Measurements from ENCODE around the gene NME4.
A peak's percentile ranks its signal among the peaks of the same experiment; 100 is the strongest.

NME4 gene

GRCh38 chr16:364595-365491 lies 32.2 kb upstream of the NME4 start:
- Histone ChIP-seq H3K9me3 (ENCODE audit: control insufficient read depth, insufficient read depth, low read depth, low read length) (no peaks in the 10 kb centered on the region), H3K36me3 (ENCODE audit: control insufficient read depth, insufficient read depth, low read length) (peaks cover 27% of the 10 kb centered on the region), H3K4me3 (ENCODE audit: low read depth, low read length) (no peak overlapping the region), H3K4me1 (ENCODE audit: control insufficient read depth, insufficient read depth, low read length) (peaks cover 6% of the 10 kb centered on the region; the same call in 1 of the 2 replicates), H3K9ac (ENCODE audit: low read length) (no peak overlapping the region), H3K27ac (ENCODE audit: low read depth, low read length) (no peak overlapping the region), H3K27me3 (ENCODE audit: control insufficient read depth, insufficient read depth, low read length) (no peaks in the 10 kb centered on the region)

- no peak overlapping the region for H3K4me3 ChIP-seq (ENCODE audit: low read depth, low read length)
- H3K27ac ChIP-seq (ENCODE audit: low read depth, low read length), result no peak overlapping the region
- H3K4me1 ChIP-seq (ENCODE audit: control insufficient read depth, insufficient read depth, low read length), result peaks cover 12% of the 10 kb centered on the region; the same call in 1 of the 2 replicates
- no peak overlapping the region for H3K9ac ChIP-seq (ENCODE audit: low read length)
- H3K36me3 ChIP-seq (ENCODE audit: control insufficient read depth, insufficient read depth, low read length), result peaks cover 27% of the 10 kb centered on the region
- H3K27me3 ChIP-seq (ENCODE audit: control insufficient read depth, insufficient read depth, low read length), result no peaks in the 10 kb centered on the region
- no peaks in the 10 kb centered on the region for H3K9me3 ChIP-seq (ENCODE audit: control insufficient read depth, insufficient read depth, low read depth, low read length)
Measured at GRCh38 chr16:366476-366875, 30.5 kb upstream of the NME4 start.

- Histone ChIP-seq H3K9ac (ENCODE audit: low read length) (no peak overlapping the region), H3K4me3 (ENCODE audit: low read depth, low read length) (no peak overlapping the region), H3K27ac (ENCODE audit: low read depth, low read length) (no peak overlapping the region), H3K4me1 (ENCODE audit: control insufficient read depth, insufficient read depth, low read length) (peaks cover 12% of the 10 kb centered on the region; the same call in 1 of the 2 replicates), H3K36me3 (ENCODE audit: control insufficient read depth, insufficient read depth, low read length) (peaks cover 37% of the 10 kb centered on the region), H3K9me3 (ENCODE audit: control insufficient read depth, insufficient read depth, low read depth, low read length) (no peaks in the 10 kb centered on the region), H3K27me3 (ENCODE audit: control insufficient read depth, insufficient read depth, low read length) (no peaks in the 10 kb centered on the region)
Measured at GRCh38 chr16:367333-367903, 29.6 kb upstream of the NME4 start.

- Histone ChIP-seq H3K9me3 (ENCODE audit: control insufficient read depth, insufficient read depth, low read depth, low read length) (no peaks in the 10 kb centered on the region), H3K36me3 (ENCODE audit: control insufficient read depth, insufficient read depth, low read length) (peaks cover 48% of the 10 kb centered on the region), H3K4me3 (ENCODE audit: low read depth, low read length) (no peak overlapping the region), H3K9ac (ENCODE audit: low read length) (no peak overlapping the region), H3K27me3 (ENCODE audit: control insufficient read depth, insufficient read depth, low read length) (no peaks in the 10 kb centered on the region), H3K4me1 (ENCODE audit: control insufficient read depth, insufficient read depth, low read length) (peaks cover 12% of the 10 kb centered on the region; the same call in 1 of the 2 replicates), H3K27ac (ENCODE audit: low read depth, low read length) (no peak overlapping the region)
Measured at GRCh38 chr16:368388-369158, 28.4 kb upstream of the NME4 start.

GRCh38 chr16:369275-369865 lies 27.6 kb upstream of the NME4 start:
- H3K9me3 ChIP-seq (ENCODE audit: control insufficient read depth, insufficient read depth, low read depth, low read length), result no peaks in the 10 kb centered on the region
- no peak overlapping the region for H3K27ac ChIP-seq (ENCODE audit: low read depth, low read length)
- peak overlapping the region; percentile 69 for H3K9ac ChIP-seq (ENCODE audit: low read length)
- peak overlapping the region; percentile 65 for H3K4me3 ChIP-seq (ENCODE audit: low read depth, low read length)
- no peaks in the 10 kb centered on the region for H3K27me3 ChIP-seq (ENCODE audit: control insufficient read depth, insufficient read depth, low read length)
- peaks cover 56% of the 10 kb centered on the region for H3K36me3 ChIP-seq (ENCODE audit: control insufficient read depth, insufficient read depth, low read length)
- peaks cover 12% of the 10 kb centered on the region; the same call in 1 of the 2 replicates for H3K4me1 ChIP-seq (ENCODE audit: control insufficient read depth, insufficient read depth, low read length)

GRCh38 chr16:369866-370436 lies 27.0 kb upstream of the NME4 start:
- Histone ChIP-seq H3K27me3 (ENCODE audit: control insufficient read depth, insufficient read depth, low read length) (no peaks in the 10 kb centered on the region), H3K4me3 (ENCODE audit: low read depth, low read length) (peak overlapping the region; percentile 65), H3K27ac (ENCODE audit: low read depth, low read length) (no peak overlapping the region), H3K36me3 (ENCODE audit: control insufficient read depth, insufficient read depth, low read length) (peaks cover 62% of the 10 kb centered on the region), H3K9me3 (ENCODE audit: control insufficient read depth, insufficient read depth, low read depth, low read length) (no peaks in the 10 kb centered on the region), H3K9ac (ENCODE audit: low read length) (peak overlapping the region; percentile 69), H3K4me1 (ENCODE audit: control insufficient read depth, insufficient read depth, low read length) (peaks cover 12% of the 10 kb centered on the region; the same call in 1 of the 2 replicates)

GRCh38 chr16:370443-370842 lies 26.6 kb upstream of the NME4 start, which contains the start of gene MRPL28:
TSS of gene MRPL28 (minus strand) at chr16:370538. CDS start at chr16:370218, 320 bp downstream.
- peak within 1 kb of the TSS; percentile 69 for H3K9ac ChIP-seq (ENCODE audit: low read length)
- no peaks in the 10 kb centered on the region for H3K9me3 ChIP-seq (ENCODE audit: control insufficient read depth, insufficient read depth, low read depth, low read length)
- peak within 1 kb of the TSS; percentile 16; the same call in 1 of the 2 replicates for H3K27ac ChIP-seq (ENCODE audit: low read depth, low read length)
- no peaks in the 10 kb centered on the region for H3K27me3 ChIP-seq (ENCODE audit: control insufficient read depth, insufficient read depth, low read length)
- H3K4me3 ChIP-seq (ENCODE audit: low read depth, low read length), result peak within 1 kb of the TSS; percentile 65
- H3K36me3 ChIP-seq (ENCODE audit: control insufficient read depth, insufficient read depth, low read length), result peaks cover 66% of the 10 kb centered on the region
- peaks cover 12% of the 10 kb centered on the region; the same call in 1 of the 2 replicates for H3K4me1 ChIP-seq (ENCODE audit: control insufficient read depth, insufficient read depth, low read length)

GRCh38 chr16:370979-371514 lies 26.0 kb upstream of the NME4 start:
- H3K27ac ChIP-seq (ENCODE audit: low read depth, low read length), result peak overlapping the region; percentile 16; the same call in 1 of the 2 replicates
- H3K4me1 ChIP-seq (ENCODE audit: control insufficient read depth, insufficient read depth, low read length), result peaks cover 12% of the 10 kb centered on the region; the same call in 1 of the 2 replicates
- no peak overlapping the region for H3K9ac ChIP-seq (ENCODE audit: low read length)
- no peaks in the 10 kb centered on the region for H3K27me3 ChIP-seq (ENCODE audit: control insufficient read depth, insufficient read depth, low read length)
- peaks cover 70% of the 10 kb centered on the region for H3K36me3 ChIP-seq (ENCODE audit: control insufficient read depth, insufficient read depth, low read length)
- no peaks in the 10 kb centered on the region for H3K9me3 ChIP-seq (ENCODE audit: control insufficient read depth, insufficient read depth, low read depth, low read length)
- H3K4me3 ChIP-seq (ENCODE audit: low read depth, low read length), result peak overlapping the region; percentile 27; the same call in 1 of the 2 replicates

- Histone ChIP-seq H3K27me3 (ENCODE audit: control insufficient read depth, insufficient read depth, low read length) (no peaks in the 10 kb centered on the region), H3K4me1 (ENCODE audit: control insufficient read depth, insufficient read depth, low read length) (peaks cover 12% of the 10 kb centered on the region; the same call in 1 of the 2 replicates), H3K9me3 (ENCODE audit: control insufficient read depth, insufficient read depth, low read depth, low read length) (no peaks in the 10 kb centered on the region), H3K4me3 (ENCODE audit: low read depth, low read length) (no peak overlapping the region), H3K36me3 (ENCODE audit: control insufficient read depth, insufficient read depth, low read length) (peaks cover 73% of the 10 kb centered on the region), H3K27ac (ENCODE audit: low read depth, low read length) (no peak overlapping the region), H3K9ac (ENCODE audit: low read length) (no peak overlapping the region)
Measured at GRCh38 chr16:371515-372301, 25.3 kb upstream of the NME4 start.
